Activated CD4-positive, alpha-beta T cell treated with anti-CD3 and anti-CD28 coated beads, Interleukin-2, Interleukin-4, amounts not matched to agents 100 ng/mL and 50 ng/mL, durations not matched to agents 16 hours and 8 hours (primary cell): ENCODE measurements around the gene ZBTB46.

Experiments used
- DNase-seq: peaks from one replicate; pipeline ENCODE4 v3.0.0-alpha.2; 2020; ENCODE audit warnings: low spot score

Gene ZBTB46

DNA sequence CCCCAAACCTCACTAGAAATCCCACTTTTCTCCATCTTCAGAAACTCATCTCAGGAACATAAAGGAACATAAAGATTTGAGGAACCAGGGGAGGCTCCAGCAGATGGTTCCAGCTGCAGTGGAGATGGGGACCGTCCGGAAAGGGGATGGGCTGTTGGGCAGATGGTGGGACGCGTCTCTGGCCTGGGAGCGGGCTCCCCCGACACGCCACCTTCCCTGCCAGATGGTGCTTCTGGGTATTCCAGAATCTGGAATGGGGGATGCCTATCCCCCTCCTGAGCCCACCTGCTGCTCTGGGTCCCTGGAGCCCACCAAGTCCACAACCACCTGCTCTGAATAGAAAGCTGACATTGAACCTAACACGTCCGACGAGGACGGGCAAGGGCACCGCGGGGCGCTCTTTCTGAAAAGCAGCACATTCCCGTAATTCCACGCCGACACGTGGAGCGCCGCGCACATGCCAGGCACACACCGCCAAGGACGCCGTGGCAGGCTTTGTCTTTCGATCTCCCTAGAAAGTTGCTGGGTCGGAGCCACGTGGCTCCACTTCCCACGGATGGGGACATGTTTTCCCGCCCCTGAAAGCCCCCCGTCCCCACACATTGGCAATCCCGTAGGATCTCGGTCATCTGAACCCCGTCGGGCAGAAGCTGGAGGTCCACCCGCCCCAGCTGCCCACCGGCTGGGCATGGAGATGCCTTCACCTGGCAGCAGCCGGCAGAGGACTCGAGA lies 64.2 kb downstream of the ZBTB46 start:
- no peak for DNase-seq

GRCh38 chr20:63765902-63766301 lies 65.2 kb downstream of the ZBTB46 start:
- no peak for DNase-seq

- no peak for DNase-seq
Measured at GRCh38 chr20:63765082-63765873, 65.8 kb downstream of the ZBTB46 start.

DNA sequence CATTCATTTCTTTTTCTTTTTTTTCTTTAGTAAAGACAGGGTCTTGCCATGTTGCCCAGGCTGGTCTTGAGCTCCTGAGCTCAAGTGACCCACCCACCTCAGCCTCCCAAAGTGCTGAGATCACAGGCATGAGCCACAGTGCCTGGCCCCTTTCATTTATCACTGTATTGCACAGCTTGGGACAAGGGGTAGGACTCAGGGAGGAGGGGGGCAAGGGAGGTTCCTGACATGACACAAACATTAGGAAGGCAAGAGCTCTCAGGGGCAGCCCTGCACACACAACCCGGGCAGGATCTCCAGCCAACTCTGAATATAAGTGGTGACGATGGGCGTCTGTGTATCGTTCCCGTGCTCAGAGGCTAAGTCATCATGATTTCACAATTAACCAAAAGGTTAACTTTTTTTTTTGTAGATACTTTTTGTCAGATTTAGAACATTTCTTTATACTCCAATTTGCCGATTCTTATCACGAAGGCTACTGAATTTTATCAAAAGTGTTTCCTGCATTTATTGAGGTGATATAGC lies 71.6 kb downstream of the ZBTB46 start:
- DNase-seq: no peak

DNA sequence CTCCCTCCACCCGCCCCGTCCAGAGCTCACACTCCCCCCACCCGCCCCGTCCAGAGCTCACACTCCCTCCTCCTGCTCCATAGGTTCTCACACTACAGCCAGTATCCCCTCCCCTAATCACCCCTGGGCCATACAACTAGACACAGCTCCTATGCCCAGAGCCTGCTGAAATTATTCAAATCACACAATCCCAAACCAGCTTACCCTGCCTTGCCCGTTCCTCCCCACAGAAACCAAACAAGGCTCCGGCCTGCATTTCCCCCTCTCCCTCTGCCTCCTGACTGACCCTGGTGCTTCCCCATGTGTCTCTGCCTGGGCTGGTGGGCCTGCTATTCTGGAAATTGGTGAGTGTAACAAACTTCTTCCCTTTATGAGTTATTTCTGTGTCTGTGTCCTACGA lies 72.9 kb downstream of the ZBTB46 start:
- no peak for DNase-seq

DNA sequence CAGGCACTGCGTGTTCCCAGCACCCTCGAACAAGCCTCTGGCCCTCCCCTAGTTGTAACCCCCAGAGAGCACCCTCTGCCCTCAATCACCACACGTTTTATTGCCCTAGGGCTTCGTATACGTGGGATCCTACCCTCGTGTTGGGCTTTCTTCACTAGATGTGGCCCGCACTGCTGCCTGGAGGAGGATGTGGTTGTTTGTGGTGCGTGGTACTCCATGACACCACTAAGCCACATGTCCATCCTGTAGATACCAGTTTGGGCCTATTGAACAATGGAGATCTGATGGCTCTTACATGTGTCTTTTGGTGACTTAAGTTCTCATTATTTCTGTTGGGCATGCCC lies 74.4 kb downstream of the ZBTB46 start:
- no peak for DNase-seq

- no peak for DNase-seq
Measured at GRCh38 chr20:63755933-63756647, 75.0 kb downstream of the ZBTB46 start.

DNA sequence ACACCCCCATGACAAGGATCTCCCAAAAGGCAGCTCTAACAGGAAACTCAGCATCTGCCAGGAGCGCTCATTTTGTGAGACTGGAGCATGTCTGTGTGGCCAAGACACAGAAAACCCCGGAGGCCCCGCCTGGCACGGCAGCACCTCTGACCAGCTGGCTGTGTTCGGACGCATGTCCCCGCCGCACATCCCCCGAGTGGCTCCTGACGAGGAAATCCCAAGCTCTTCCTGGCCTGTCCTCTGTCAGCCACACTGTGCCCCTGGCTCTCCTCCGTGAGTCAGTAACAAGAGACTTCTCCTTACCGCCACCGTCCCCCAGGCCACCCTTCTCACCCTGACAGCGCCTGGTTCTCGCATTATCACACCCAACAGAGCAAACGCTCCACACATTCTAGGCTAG lies 77.1 kb downstream of the ZBTB46 start:
- DNase-seq: no peak

- DNase-seq: no peak
Measured at GRCh38 chr20:63753381-63753780, 77.7 kb downstream of the ZBTB46 start.

DNA sequence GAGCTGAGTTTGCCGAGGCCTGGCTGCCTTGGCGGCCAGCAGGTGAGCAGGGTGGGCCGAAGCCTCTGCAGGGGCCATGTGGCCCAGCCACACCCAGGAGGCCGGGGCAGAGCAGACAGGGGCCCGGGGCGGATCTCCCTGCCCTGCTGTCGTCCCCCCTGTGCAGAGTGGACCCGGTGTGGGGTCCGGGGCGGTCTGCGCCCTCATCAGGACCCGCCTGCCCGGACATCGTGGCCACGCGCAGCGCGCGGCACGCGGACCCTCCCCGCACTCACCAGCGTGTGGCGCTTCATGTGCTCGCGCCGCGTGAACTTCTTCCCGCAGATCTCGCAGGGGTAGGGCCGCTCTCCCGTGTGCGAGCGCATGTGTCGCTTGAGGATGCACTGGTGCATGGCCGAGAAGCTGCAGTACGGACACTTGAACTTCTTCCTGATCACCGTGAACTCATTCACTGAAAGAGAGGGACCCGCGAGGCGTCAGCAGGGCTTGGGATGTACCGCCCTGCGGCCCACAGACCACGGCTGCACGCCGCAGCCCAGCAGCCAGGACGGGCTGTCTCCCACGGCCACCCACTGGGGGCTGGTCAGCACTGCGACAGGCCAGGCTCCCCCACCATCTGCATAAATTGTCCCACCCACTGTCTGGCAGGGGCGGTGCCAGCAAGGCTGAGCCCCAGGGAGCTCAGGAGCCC lies 78.5 kb downstream of the ZBTB46 start:
- no peak for DNase-seq

DNA sequence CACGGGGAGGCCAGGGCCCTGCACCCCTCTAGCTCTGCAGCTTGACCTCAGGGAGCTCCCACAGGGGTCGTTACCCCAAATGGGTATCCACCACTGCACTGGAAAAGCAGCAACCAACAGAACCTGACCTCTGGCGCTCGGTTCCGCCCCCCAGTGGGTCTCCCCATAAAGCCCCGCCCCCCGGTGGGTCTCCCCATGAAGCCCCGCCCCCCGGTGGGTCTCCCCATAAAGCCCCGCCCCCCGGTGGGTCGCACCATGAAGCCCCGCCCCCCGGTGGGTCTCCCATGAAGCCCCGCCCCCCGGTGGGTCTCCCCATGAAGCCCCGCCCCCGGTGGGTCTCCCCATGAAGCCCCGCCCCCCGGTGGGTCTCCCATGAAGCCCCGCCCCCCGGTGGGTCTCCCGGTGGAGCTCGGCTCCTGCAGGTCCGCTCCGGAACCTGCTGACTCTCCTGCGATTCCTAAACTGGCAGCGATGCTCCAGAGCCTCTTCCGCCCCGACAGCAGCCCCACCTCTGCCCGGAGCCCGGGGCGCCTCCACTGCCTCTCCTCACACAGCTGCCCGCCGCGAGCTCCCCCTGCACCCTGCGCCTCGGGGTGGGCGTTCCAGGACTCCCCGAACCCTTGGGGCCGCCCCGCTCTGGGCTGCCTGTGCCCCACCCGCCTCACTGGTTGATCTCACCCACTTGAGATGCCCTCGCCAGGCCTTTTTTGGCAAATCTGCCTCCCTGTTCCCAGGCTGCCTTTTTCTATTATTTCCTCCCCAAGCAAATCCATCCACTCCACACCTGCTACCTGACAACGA lies 79.4 kb downstream of the ZBTB46 start:
- DNase-seq: no peak

DNA sequence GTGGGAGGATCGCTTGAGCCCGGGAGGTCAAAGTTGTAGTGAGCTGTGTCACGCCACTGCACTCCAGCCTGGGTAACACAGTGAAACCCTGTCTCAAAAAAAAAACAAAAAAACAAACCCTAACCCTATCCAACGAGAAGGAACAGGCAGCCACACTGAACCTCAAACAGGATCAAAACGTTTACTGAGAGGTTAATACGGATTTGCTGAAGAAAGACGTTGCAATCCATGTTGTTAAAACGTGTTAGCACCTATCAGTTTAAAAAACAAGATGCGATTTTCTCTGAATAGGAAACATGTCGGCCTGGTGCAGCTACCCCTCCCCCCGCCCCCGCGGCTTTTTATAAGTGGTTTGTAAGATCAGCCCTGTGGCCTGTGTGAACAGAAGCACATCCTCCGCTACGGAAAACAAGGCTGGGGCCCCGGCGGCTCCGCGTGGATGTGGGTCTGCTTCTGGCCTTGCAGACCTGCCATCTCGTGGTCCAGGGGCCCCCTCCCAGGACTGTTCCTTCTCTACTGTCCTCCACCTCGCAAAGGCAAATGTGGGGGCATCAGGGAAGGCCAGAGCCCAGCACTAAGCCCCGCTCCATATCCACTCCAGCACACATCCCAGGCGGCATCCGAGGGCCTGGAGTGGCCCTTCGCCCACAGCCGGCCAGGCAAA lies 80.1 kb downstream of the ZBTB46 start:
- DNase-seq: no peak

- DNase-seq: no peak
Measured at GRCh38 chr20:63749597-63750508, 81.2 kb downstream of the ZBTB46 start.

DNA sequence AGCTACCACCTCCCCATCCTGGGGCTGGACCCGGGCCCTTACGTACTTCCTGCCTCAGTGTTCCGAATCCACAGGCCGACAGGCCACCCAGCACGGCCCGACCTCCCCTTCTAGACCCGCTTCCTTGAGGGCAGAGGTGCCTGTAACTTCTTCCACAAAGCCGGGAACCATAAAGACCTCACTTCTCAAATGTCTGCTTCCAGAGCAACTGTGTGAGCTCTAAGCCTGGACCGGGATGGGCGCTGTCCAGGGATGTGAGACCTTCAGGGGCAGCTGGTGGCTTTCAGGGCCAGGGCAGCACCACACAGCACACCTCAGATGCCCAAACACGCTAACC lies 82.2 kb downstream of the ZBTB46 start:
- no peak for DNase-seq

DNA sequence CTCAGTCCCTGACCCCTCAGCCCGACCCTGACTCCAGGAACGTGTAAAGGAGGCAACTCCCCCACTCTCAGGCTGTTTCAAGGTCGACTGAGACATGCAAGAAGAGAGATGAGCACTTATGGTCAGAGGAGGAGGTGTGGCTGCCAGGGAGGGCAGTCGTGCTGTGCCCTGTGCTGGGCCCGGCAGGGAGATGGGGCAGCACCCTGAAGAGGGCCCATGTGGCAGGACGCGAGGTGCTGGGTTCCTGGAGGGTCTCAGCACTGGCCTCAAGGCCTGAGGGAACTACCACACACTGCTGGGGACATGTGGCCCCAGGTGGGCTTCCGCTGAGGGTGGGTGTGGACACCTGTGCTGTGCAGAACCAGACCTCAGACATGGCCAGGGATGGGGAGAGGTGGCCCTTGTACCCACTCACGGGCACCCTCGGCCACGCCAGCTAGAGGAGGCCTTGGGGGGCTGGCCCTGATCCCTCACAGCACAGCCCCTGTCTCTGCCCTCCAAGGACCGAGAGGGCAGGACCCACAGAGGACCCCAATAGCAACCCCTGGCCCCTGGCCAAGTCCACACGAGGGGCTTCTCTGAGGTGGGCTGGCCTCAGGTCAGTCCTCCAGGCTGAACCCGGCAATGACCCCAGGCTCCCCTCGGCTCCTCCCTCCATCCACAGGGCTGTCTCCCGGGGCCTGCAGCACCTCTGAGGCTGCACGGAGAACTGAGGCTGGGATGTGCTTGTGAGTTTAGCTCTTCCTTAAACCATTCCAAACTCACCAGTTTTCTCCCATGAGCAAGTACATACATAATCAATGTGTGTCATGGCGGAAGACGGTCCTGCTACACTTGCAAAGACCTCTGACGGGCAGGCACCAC lies 82.8 kb downstream of the ZBTB46 start:
- DNase-seq: no peak

GRCh38 chr20:63747622-63748069 lies 83.4 kb downstream of the ZBTB46 start:
- DNase-seq: no peak

GRCh38 chr20:63746751-63747315 lies 84.2 kb downstream of the ZBTB46 start:
- DNase-seq: no peak

DNA sequence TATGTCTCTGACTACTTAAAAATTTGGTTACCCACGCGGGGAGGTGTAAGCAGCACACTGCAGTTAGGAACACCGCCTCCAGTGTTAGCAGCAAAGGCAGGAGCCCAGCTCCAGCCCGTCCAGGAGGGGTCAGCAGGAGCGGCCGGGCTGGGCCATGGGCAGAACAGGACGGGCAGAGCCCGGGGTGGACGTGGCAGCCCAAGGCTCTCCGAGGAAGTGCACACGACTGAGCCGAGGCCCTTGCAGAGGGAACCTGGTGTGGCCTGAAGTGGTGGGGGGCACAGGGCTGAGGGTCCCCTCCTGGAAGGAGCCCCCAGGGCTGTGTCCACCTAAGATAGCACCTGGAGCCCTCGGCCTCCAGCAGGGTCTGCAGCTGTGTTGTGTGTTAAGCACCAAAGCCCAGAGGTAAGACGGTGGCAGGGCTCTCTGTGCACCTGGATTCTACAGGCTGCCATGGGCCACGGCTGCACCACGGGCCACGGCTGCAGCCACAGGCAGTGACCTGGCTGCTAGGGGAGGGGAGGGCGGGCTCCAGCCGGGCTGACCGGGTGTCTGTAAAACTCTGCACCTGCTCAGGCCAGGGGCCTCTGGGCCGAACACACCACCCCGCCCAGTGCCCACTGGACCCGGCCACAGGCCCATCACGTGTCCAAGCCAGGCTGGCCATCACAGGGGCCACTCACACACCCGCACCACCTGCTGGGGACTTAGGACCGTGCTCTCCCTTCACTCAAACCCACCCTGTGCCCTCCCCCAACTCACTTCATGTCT lies 84.9 kb downstream of the ZBTB46 start:
- DNase-seq: no peak
